ENCODE data around the gene KCNQ1. TPM values are rescaled to one million over a fixed set of nuclear protein-coding genes. Genes with fewer than 3 reads are reported as not detected.

Gene KCNQ1
- total RNA-seq, 1 donor from 2014 or later, result 1.6 TPM

GRCh38 chr11:2722955-2723354 is 278.1 kb downstream of the KCNQ1 start:
- DNase-seq (ENCODE audit: low read depth) (no peak), FAIRE-seq (no peak)
- Histone ChIP-seq H3K36me3 (ENCODE audit: control insufficient read depth, insufficient read depth, low read length) (no peaks in the 10 kb centered on the region), H3K27me3 (ENCODE audit: control insufficient read depth, insufficient read depth, low read length) (peaks cover 9% of the 10 kb centered on the region), H3K4me3 (ENCODE audit: low read depth, low read length) (no peak overlapping the region)
- TF ChIP-seq CTCF (IDR thresholded peaks at IDR 0.05; ENCODE audit: insufficient read depth, low read length, severe bottlenecking), result no peak

GRCh38 chr11:2724104-2724503 is 279.3 kb downstream of the KCNQ1 start:
- H3K36me3 ChIP-seq (ENCODE audit: control insufficient read depth, insufficient read depth, low read length), result no peaks in the 10 kb centered on the region
- no peak overlapping the region for H3K4me3 ChIP-seq (ENCODE audit: low read depth, low read length)
- H3K27me3 ChIP-seq (ENCODE audit: control insufficient read depth, insufficient read depth, low read length), result peaks cover 9% of the 10 kb centered on the region
- TF ChIP-seq CTCF (IDR thresholded peaks at IDR 0.05; ENCODE audit: insufficient read depth, low read length, severe bottlenecking), result no peak
- DNase-seq (ENCODE audit: low read depth), result no peak
- FAIRE-seq, result peak; percentile 13

- DNase-seq (ENCODE audit: low read depth), result no peak
- no peak for FAIRE-seq
- no peaks in the 10 kb centered on the region for H3K36me3 ChIP-seq (ENCODE audit: control insufficient read depth, insufficient read depth, low read length)
- peaks cover 9% of the 10 kb centered on the region for H3K27me3 ChIP-seq (ENCODE audit: control insufficient read depth, insufficient read depth, low read length)
- no peak overlapping the region for H3K4me3 ChIP-seq (ENCODE audit: low read depth, low read length)
- no peak for TF ChIP-seq CTCF (IDR thresholded peaks at IDR 0.05; ENCODE audit: insufficient read depth, low read length, severe bottlenecking)
Observed at GRCh38 chr11:2724653-2725367, 280.0 kb downstream of the KCNQ1 start.

GRCh38 chr11:2725368-2726300 is 280.8 kb downstream of the KCNQ1 start:
- no peak for TF ChIP-seq CTCF (IDR thresholded peaks at IDR 0.05; ENCODE audit: insufficient read depth, low read length, severe bottlenecking)
- H3K36me3 ChIP-seq (ENCODE audit: control insufficient read depth, insufficient read depth, low read length), result no peaks in the 10 kb centered on the region
- H3K27me3 ChIP-seq (ENCODE audit: control insufficient read depth, insufficient read depth, low read length), result peaks cover 9% of the 10 kb centered on the region
- DNase-seq (ENCODE audit: low read depth) (no peak), FAIRE-seq (no peak)
- H3K4me3 ChIP-seq (ENCODE audit: low read depth, low read length), result no peak overlapping the region

- Histone ChIP-seq H3K4me3 (ENCODE audit: low read depth, low read length) (no peak overlapping the region), H3K27me3 (ENCODE audit: control insufficient read depth, insufficient read depth, low read length) (peaks cover 9% of the 10 kb centered on the region), H3K36me3 (ENCODE audit: control insufficient read depth, insufficient read depth, low read length) (no peaks in the 10 kb centered on the region)
- DNase-seq (ENCODE audit: low read depth), result no peak
- FAIRE-seq, result no peak
- no peak for TF ChIP-seq CTCF (IDR thresholded peaks at IDR 0.05; ENCODE audit: insufficient read depth, low read length, severe bottlenecking)
Observed at GRCh38 chr11:2726964-2727363, 282.2 kb downstream of the KCNQ1 start.

Measured in bronchial epithelial cell (primary cell).